Lung (tissue), 12 donors: ENCODE data around the gene TMEM266. TPM values are rescaled to one million over a fixed set of nuclear protein-coding genes. Genes with fewer than 3 reads are reported as not detected.

Source experiments
- ATAC-seq: fragments of 200-7000 bp; cut with Tn5 transposase; one replicate; pipeline ENCODE4 v1.9.1; 2020; ENCODE audit warnings: moderate number of reproducible peaks; ENCODE audit not compliant: insufficient read depth, low FRiP score
- DNase-seq, 3 donors: peaks; one replicate each; pipeline ENCODE4 v3.0.0-alpha.2; 2013 to 2017
- H3K27ac ChIP-seq, 2 donors: one replicate each; pipeline ENCODE4 v1.5.1; 2013; ENCODE audit warnings: mild to moderate bottlenecking in 2 of 2, moderate library complexity in 2 of 2, control low read depth in 1 of 2, inconsistent platforms in 1 of 2, low read depth in 1 of 2, low read length in 1 of 2
- H3K27me3 ChIP-seq, 3 donors: one replicate each; pipeline ENCODE4 v1.5.1; 2013; ENCODE audit warnings: low read length in 2 of 3; ENCODE audit not compliant: control insufficient read depth in 3 of 3, insufficient read depth in 3 of 3
- H3K36me3 ChIP-seq, 4 donors: one replicate each; pipeline ENCODE4 v1.5.1; 2013; ENCODE audit warnings: low read length in 4 of 4, mild to moderate bottlenecking in 1 of 4, moderate library complexity in 1 of 4; ENCODE audit not compliant: control insufficient read depth in 4 of 4, insufficient read depth in 4 of 4
- H3K4me1 ChIP-seq, 5 donors: one replicate each; pipeline ENCODE4 v1.5.1; 2013; ENCODE audit warnings: low read length in 5 of 5, mild to moderate bottlenecking in 2 of 5, moderate library complexity in 1 of 5; ENCODE audit not compliant: control insufficient read depth in 5 of 5, insufficient read depth in 5 of 5
- H3K4me3 ChIP-seq: one replicate; pipeline ENCODE4 v1.5.1; 2013; ENCODE audit warnings: mild to moderate bottlenecking, control low read depth, moderate library complexity
- H3K9ac ChIP-seq, 2 donors: one replicate each; pipeline ENCODE4 v1.5.1; 2013; ENCODE audit warnings: low read length in 2 of 2, control low read depth in 1 of 2; ENCODE audit not compliant: insufficient read depth in 1 of 2
- H3K9me3 ChIP-seq, 4 donors: one replicate each; pipeline ENCODE4 v1.5.1; 2013; ENCODE audit warnings: low read length in 3 of 4, mild to moderate bottlenecking in 1 of 4, moderate library complexity in 1 of 4; ENCODE audit not compliant: control insufficient read depth in 4 of 4, insufficient read depth in 3 of 4
- WGBS, 2 donors: extraction: QIAGEN DNeasy Blood & Tissue Kit; methylation state at CpG; one replicate each; pipeline ENCODE4 v1.1.7; 2013; 5-methylcytosine and 5-hydroxymethylcytosine counted together
- polyA plus RNA-seq, 2 donors: library from polyadenylated mRNA; stranded (reverse); fragments of 200-250 nt; gene quantifications; one replicate each; pipeline ENCODE4 v1.2.1, GENCODE V29; 2013
- total RNA-seq, 2 donors: library from RNA; depleted of rRNA in 1 of 2; stranded (reverse); fragments of >200 nt in 1 of 2; gene quantifications; one replicate each; pipeline ENCODE4 v1.2.1, GENCODE V29; 2014 to 2021
- TF ChIP-seq, protein P1 (sequence below): IDR thresholded peaks from 2 replicates; pipeline ENCODE4 v1.5.1; 2012; ENCODE audit warnings: mild to moderate bottlenecking; ENCODE audit errors: control extremely low read depth, extremely low read depth
- donor health status: control.
- donor health status: control.
- donor health status: Bipolar disorder and iron deficiency.
- donor health status: healthy.
- donor health status: DM: yes; HTN: yes; CAD: no.

TMEM266 gene
- total and polyA plus RNA-seq, 4 donors, result 1.1 to 4.4 (median 1.5) TPM

DNA sequence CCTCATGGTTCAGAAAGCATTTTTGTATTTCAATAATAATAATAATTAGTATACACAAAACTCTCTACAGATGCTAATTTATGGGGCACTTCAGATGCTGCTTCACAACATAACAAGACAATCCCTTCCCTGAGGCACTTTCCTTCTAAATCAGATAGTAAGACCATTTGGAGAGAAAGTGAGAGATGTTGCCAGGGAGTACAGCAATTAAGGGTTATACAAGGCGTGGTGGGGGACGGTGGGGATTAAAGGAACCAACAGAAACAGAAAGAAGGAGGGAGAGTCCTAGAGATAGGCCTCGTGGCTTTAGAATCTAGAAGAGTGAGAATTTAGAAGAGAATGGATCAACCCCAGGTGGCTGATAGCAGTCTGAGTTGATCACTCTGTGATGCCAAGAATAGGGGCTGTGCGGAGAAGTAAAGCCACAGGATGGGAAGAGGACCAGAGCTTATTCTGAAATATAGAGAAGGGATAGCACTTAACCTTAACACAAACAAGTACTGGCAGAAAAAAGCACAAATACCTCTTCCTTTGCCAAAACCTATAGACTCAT lies 174.6 kb downstream of the TMEM266 start:
- WGBS, 2 donors, result 88 to 96% methylated on average over 4 of the region's 4 CpGs
- no peaks in the 10 kb centered on the region for H3K27me3 ChIP-seq

GRCh38 chr15:76235186-76235826 lies 175.5 kb downstream of the TMEM266 start:
- H3K4me1 ChIP-seq, result peaks cover 0 to 20% (median 4%) of the 10 kb centered on the region in 5 donors
- peaks cover 0 to 9% (median 7%) of the 10 kb centered on the region in 4 donors for H3K36me3 ChIP-seq
- H3K27ac ChIP-seq, result no peak overlapping the region
- H3K9me3 ChIP-seq, result no peaks in the 10 kb centered on the region
- 85 to 90% methylated on average over 3 of the region's 3 CpGs for WGBS, 2 donors
- no peak overlapping the region for H3K4me3 ChIP-seq
- no peak overlapping the region for H3K9ac ChIP-seq
- no peaks in the 10 kb centered on the region for H3K27me3 ChIP-seq
- ATAC-seq (no peak), DNase-seq (peak in 2 of 3 donors; percentile 66 to 67)
- TF ChIP-seq, protein P1, sequence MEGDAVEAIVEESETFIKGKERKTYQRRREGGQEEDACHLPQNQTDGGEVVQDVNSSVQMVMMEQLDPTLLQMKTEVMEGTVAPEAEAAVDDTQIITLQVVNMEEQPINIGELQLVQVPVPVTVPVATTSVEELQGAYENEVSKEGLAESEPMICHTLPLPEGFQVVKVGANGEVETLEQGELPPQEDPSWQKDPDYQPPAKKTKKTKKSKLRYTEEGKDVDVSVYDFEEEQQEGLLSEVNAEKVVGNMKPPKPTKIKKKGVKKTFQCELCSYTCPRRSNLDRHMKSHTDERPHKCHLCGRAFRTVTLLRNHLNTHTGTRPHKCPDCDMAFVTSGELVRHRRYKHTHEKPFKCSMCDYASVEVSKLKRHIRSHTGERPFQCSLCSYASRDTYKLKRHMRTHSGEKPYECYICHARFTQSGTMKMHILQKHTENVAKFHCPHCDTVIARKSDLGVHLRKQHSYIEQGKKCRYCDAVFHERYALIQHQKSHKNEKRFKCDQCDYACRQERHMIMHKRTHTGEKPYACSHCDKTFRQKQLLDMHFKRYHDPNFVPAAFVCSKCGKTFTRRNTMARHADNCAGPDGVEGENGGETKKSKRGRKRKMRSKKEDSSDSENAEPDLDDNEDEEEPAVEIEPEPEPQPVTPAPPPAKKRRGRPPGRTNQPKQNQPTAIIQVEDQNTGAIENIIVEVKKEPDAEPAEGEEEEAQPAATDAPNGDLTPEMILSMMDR, result no peak

More for the DNA sequence above, 174.6 kb downstream of the TMEM266 start:
- Histone ChIP-seq H3K36me3 (peaks cover 0 to 12% (median 7%) of the 10 kb centered on the region in 4 donors), H3K27ac (no peak overlapping the region), H3K4me1 (peaks cover 0 to 20% (median 4%) of the 10 kb centered on the region in 5 donors), H3K9ac (no peak overlapping the region), H3K9me3 (no peaks in the 10 kb centered on the region), H3K4me3 (no peak overlapping the region)
- DNase-seq, result no peak
- TF ChIP-seq, protein P1, result no peak
- no peak for ATAC-seq

GRCh38 chr15:76236350-76236749 lies 176.6 kb downstream of the TMEM266 start:
- TF ChIP-seq, protein P1, result no peak
- Histone ChIP-seq H3K27me3 (no peaks in the 10 kb centered on the region), H3K9me3 (no peaks in the 10 kb centered on the region), H3K9ac (no peak overlapping the region), H3K4me1 (peaks cover 0 to 20% (median 4%) of the 10 kb centered on the region in 5 donors), H3K27ac (no peak overlapping the region), H3K4me3 (no peak overlapping the region), H3K36me3 (peaks cover 0 to 5% (median 2%) of the 10 kb centered on the region in 4 donors)
- no peak for DNase-seq
- 84 to 86% methylated on average over 2 of the region's 2 CpGs for WGBS, 2 donors
- ATAC-seq, result no peak
